Fibroblast of skin of back (primary cell): ENCODE results near the gene KLHL4.
"Not testable (repeated sequence)": the region's sequence is repeated elsewhere in the genome, so short reads cannot be mapped to it uniquely, and the experiment has no call there.

Source experiments
- DNase-seq: peaks from one replicate; pipeline ENCODE4 v3.0.0-alpha.2; 2013

KLHL4 gene

GRCh38 chrX:87663421-87663820 is 145.8 kb downstream of the KLHL4 start:
- no peak for DNase-seq

- peak; percentile 0 for DNase-seq
Observed at GRCh38 chrX:87664381-87664780, 146.8 kb downstream of the KLHL4 start.

- no peak for DNase-seq
Observed at GRCh38 chrX:87679849-87680248, 162.2 kb downstream of the KLHL4 start.

- no peak for DNase-seq
Observed at GRCh38 chrX:87687703-87688102, 170.1 kb downstream of the KLHL4 start.

GRCh38 chrX:87688113-87688748 is 170.6 kb downstream of the KLHL4 start:
- not testable (repeated sequence) for DNase-seq

GRCh38 chrX:87689218-87689617 is 171.6 kb downstream of the KLHL4 start:
- DNase-seq = not testable (repeated sequence)

GRCh38 chrX:87693204-87693603 is 175.6 kb downstream of the KLHL4 start:
- no peak for DNase-seq

GRCh38 chrX:87697409-87697808 is 179.8 kb downstream of the KLHL4 start:
- no peak for DNase-seq

- DNase-seq = no peak
Observed at GRCh38 chrX:87702795-87703194, 185.2 kb downstream of the KLHL4 start.

- not testable (repeated sequence) for DNase-seq
Observed at GRCh38 chrX:87703469-87703868, 185.9 kb downstream of the KLHL4 start.

GRCh38 chrX:87706134-87706533 is 188.5 kb downstream of the KLHL4 start:
- no peak for DNase-seq

- DNase-seq = no peak
Observed at GRCh38 chrX:87710580-87710979, 193.0 kb downstream of the KLHL4 start.
